Measurements from ENCODE around the gene CDH13.

CDH13 gene

GRCh38 chr16:82937926-82938520, 311.3 kb downstream of the CDH13 start:
- Histone ChIP-seq H3K27me3 (ENCODE audit: insufficient read depth, low read length) (no peaks in the 10 kb centered on the region), H2AFZ (ENCODE audit: low read length, unreplicated experiment) (no peak overlapping the region), H3K79me2 (ENCODE audit: control insufficient read depth, insufficient read depth, low read length, unreplicated experiment) (no peaks in the 10 kb centered on the region), H3K27ac (ENCODE audit: low read depth, low read length) (no peak overlapping the region), H3K4me3 (ENCODE audit: low read depth, low read length) (no peak overlapping the region), H3K36me3 (ENCODE audit: insufficient read depth, low read length) (no peaks in the 10 kb centered on the region), H3K4me1 (ENCODE audit: control insufficient read depth, insufficient read depth, low read length, unreplicated experiment) (no peaks in the 10 kb centered on the region)

GRCh38 chr16:82943371-82943770, 316.6 kb downstream of the CDH13 start:
- Histone ChIP-seq H3K4me1 (ENCODE audit: control insufficient read depth, insufficient read depth, low read length, unreplicated experiment) (no peaks in the 10 kb centered on the region), H3K4me3 (ENCODE audit: low read depth, low read length) (no peak overlapping the region)

GRCh38 chr16:82945420-82946101, 318.8 kb downstream of the CDH13 start:
- Histone ChIP-seq H3K27ac (ENCODE audit: low read depth, low read length) (no peak overlapping the region), H3K79me2 (ENCODE audit: control insufficient read depth, insufficient read depth, low read length, unreplicated experiment) (no peaks in the 10 kb centered on the region), H3K36me3 (ENCODE audit: insufficient read depth, low read length) (no peaks in the 10 kb centered on the region), H3K27me3 (ENCODE audit: insufficient read depth, low read length) (no peaks in the 10 kb centered on the region), H3K4me1 (ENCODE audit: control insufficient read depth, insufficient read depth, low read length, unreplicated experiment) (no peaks in the 10 kb centered on the region), H2AFZ (ENCODE audit: low read length, unreplicated experiment) (no peak overlapping the region), H3K4me3 (ENCODE audit: low read depth, low read length) (no peak overlapping the region)

More at GRCh38 chr16:82943371-82943770, 316.6 kb downstream of the CDH13 start:
- Histone ChIP-seq H3K27me3 (ENCODE audit: insufficient read depth, low read length) (no peaks in the 10 kb centered on the region), H3K36me3 (ENCODE audit: insufficient read depth, low read length) (no peaks in the 10 kb centered on the region), H3K79me2 (ENCODE audit: control insufficient read depth, insufficient read depth, low read length, unreplicated experiment) (no peaks in the 10 kb centered on the region), H2AFZ (ENCODE audit: low read length, unreplicated experiment) (no peak overlapping the region), H3K27ac (ENCODE audit: low read depth, low read length) (no peak overlapping the region)

DNA sequence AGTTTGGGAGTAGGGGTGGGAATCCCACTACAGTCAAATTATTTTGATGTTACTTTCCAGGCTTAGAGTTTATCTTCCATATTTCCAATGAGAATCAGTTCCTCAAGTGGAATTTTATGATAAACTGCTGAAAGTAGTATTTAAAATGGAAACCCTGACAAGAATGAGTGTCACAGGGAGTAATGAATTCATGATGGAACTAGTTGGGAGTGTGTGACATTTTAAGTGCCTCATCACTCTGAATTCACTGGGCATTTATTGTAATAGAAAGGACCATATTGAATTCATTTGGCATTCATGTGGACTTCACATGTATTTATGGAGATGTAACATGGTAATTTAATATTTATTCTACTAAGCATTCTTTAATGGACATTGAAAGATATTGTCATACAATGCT, 320.9 kb downstream of the CDH13 start:
- Histone ChIP-seq H3K27me3 (ENCODE audit: insufficient read depth, low read length) (no peaks in the 10 kb centered on the region), H3K27ac (ENCODE audit: low read depth, low read length) (no peak overlapping the region), H3K4me3 (ENCODE audit: low read depth, low read length) (no peak overlapping the region), H3K36me3 (ENCODE audit: insufficient read depth, low read length) (no peaks in the 10 kb centered on the region), H3K4me1 (ENCODE audit: control insufficient read depth, insufficient read depth, low read length, unreplicated experiment) (no peaks in the 10 kb centered on the region), H2AFZ (ENCODE audit: low read length, unreplicated experiment) (no peak overlapping the region), H3K79me2 (ENCODE audit: control insufficient read depth, insufficient read depth, low read length, unreplicated experiment) (no peaks in the 10 kb centered on the region)

- Histone ChIP-seq H2AFZ (ENCODE audit: low read length, unreplicated experiment) (no peak overlapping the region), H3K79me2 (ENCODE audit: control insufficient read depth, insufficient read depth, low read length, unreplicated experiment) (no peaks in the 10 kb centered on the region), H3K4me3 (ENCODE audit: low read depth, low read length) (no peak overlapping the region), H3K4me1 (ENCODE audit: control insufficient read depth, insufficient read depth, low read length, unreplicated experiment) (no peaks in the 10 kb centered on the region), H3K27ac (ENCODE audit: low read depth, low read length) (no peak overlapping the region), H3K27me3 (ENCODE audit: insufficient read depth, low read length) (no peaks in the 10 kb centered on the region), H3K36me3 (ENCODE audit: insufficient read depth, low read length) (no peaks in the 10 kb centered on the region)
Measured at GRCh38 chr16:82949016-82949415, 322.2 kb downstream of the CDH13 start.

- no peak overlapping the region for H3K27ac ChIP-seq (ENCODE audit: low read depth, low read length)
- H3K4me3 ChIP-seq (ENCODE audit: low read depth, low read length), result no peak overlapping the region
- no peak overlapping the region for H2AFZ ChIP-seq (ENCODE audit: low read length, unreplicated experiment)
- no peaks in the 10 kb centered on the region for H3K79me2 ChIP-seq (ENCODE audit: control insufficient read depth, insufficient read depth, low read length, unreplicated experiment)
- no peaks in the 10 kb centered on the region for H3K27me3 ChIP-seq (ENCODE audit: insufficient read depth, low read length)
- no peaks in the 10 kb centered on the region for H3K4me1 ChIP-seq (ENCODE audit: control insufficient read depth, insufficient read depth, low read length, unreplicated experiment)
- H3K36me3 ChIP-seq (ENCODE audit: insufficient read depth, low read length), result no peaks in the 10 kb centered on the region
Measured at GRCh38 chr16:82953517-82953916, 326.7 kb downstream of the CDH13 start.

GRCh38 chr16:82954224-82954929, 327.6 kb downstream of the CDH13 start:
- H3K27me3 ChIP-seq (ENCODE audit: insufficient read depth, low read length), result no peaks in the 10 kb centered on the region
- H3K36me3 ChIP-seq (ENCODE audit: insufficient read depth, low read length), result no peaks in the 10 kb centered on the region
- H3K4me1 ChIP-seq (ENCODE audit: control insufficient read depth, insufficient read depth, low read length, unreplicated experiment), result no peaks in the 10 kb centered on the region
- no peak overlapping the region for H3K4me3 ChIP-seq (ENCODE audit: low read depth, low read length)
- no peak overlapping the region for H2AFZ ChIP-seq (ENCODE audit: low read length, unreplicated experiment)
- no peak overlapping the region for H3K27ac ChIP-seq (ENCODE audit: low read depth, low read length)
- H3K79me2 ChIP-seq (ENCODE audit: control insufficient read depth, insufficient read depth, low read length, unreplicated experiment), result no peaks in the 10 kb centered on the region

GRCh38 chr16:82955741-82956348, 329.1 kb downstream of the CDH13 start:
- Histone ChIP-seq H3K27ac (ENCODE audit: low read depth, low read length) (no peak overlapping the region), H3K4me3 (ENCODE audit: low read depth, low read length) (no peak overlapping the region), H3K79me2 (ENCODE audit: control insufficient read depth, insufficient read depth, low read length, unreplicated experiment) (no peaks in the 10 kb centered on the region), H3K36me3 (ENCODE audit: insufficient read depth, low read length) (no peaks in the 10 kb centered on the region), H2AFZ (ENCODE audit: low read length, unreplicated experiment) (no peak overlapping the region), H3K4me1 (ENCODE audit: control insufficient read depth, insufficient read depth, low read length, unreplicated experiment) (no peaks in the 10 kb centered on the region), H3K27me3 (ENCODE audit: insufficient read depth, low read length) (no peaks in the 10 kb centered on the region)

DNA sequence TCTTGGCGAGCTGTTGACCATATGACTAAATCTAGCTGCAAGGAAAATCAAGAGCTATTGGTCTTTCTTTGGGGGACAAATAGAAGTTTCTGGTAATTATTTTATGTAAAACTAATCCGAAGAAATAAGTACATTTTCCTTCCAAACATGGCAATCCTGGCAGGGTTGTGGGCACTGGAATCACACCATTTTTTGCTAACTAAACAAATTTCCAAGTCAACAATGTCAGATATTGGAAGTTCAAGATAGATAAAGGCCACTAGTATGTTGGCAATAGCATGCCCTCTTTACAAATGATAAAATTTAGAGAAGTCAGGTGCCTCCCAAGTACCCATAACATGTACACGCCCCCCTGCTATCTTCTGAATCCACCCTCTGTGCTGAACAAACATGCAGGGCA, 330.4 kb downstream of the CDH13 start:
- no peak overlapping the region for H3K27ac ChIP-seq (ENCODE audit: low read depth, low read length)
- H3K79me2 ChIP-seq (ENCODE audit: control insufficient read depth, insufficient read depth, low read length, unreplicated experiment), result no peaks in the 10 kb centered on the region
- no peak overlapping the region for H2AFZ ChIP-seq (ENCODE audit: low read length, unreplicated experiment)
- no peaks in the 10 kb centered on the region for H3K27me3 ChIP-seq (ENCODE audit: insufficient read depth, low read length)
- H3K4me1 ChIP-seq (ENCODE audit: control insufficient read depth, insufficient read depth, low read length, unreplicated experiment), result no peaks in the 10 kb centered on the region
- no peaks in the 10 kb centered on the region for H3K36me3 ChIP-seq (ENCODE audit: insufficient read depth, low read length)
- H3K4me3 ChIP-seq (ENCODE audit: low read depth, low read length), result no peak overlapping the region

DNA sequence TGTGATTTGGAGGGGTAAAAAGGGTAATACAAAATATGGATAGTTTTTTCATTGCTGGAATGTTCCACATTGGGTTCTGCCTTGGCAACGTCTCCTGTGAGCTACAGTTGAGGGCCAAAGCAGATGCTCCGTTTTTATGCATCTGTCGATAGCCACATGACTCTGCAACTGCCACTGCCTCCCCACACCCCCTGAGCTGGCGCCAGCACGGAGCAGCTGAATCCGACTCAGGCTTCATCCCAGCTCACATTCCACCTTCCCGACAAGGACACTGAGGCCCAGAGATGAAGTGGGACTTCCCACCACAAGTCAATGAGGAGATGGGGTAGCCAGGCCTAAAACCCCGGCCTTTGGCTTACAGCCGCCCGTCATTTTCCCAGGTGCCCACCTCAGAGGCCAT, 334.1 kb downstream of the CDH13 start:
- no peaks in the 10 kb centered on the region for H3K79me2 ChIP-seq (ENCODE audit: control insufficient read depth, insufficient read depth, low read length, unreplicated experiment)

More for the DNA sequence above, 334.1 kb downstream of the CDH13 start:
- no peaks in the 10 kb centered on the region for H3K27me3 ChIP-seq (ENCODE audit: insufficient read depth, low read length)
- H3K27ac ChIP-seq (ENCODE audit: low read depth, low read length), result no peak overlapping the region
- H3K4me1 ChIP-seq (ENCODE audit: control insufficient read depth, insufficient read depth, low read length, unreplicated experiment), result no peaks in the 10 kb centered on the region
- no peak overlapping the region for H2AFZ ChIP-seq (ENCODE audit: low read length, unreplicated experiment)
- H3K4me3 ChIP-seq (ENCODE audit: low read depth, low read length), result no peak overlapping the region
- no peaks in the 10 kb centered on the region for H3K36me3 ChIP-seq (ENCODE audit: insufficient read depth, low read length)

Data from ACC112 (cell line).